ENCODE measurements around the gene SNAP47.

SNAP47 gene

DNA sequence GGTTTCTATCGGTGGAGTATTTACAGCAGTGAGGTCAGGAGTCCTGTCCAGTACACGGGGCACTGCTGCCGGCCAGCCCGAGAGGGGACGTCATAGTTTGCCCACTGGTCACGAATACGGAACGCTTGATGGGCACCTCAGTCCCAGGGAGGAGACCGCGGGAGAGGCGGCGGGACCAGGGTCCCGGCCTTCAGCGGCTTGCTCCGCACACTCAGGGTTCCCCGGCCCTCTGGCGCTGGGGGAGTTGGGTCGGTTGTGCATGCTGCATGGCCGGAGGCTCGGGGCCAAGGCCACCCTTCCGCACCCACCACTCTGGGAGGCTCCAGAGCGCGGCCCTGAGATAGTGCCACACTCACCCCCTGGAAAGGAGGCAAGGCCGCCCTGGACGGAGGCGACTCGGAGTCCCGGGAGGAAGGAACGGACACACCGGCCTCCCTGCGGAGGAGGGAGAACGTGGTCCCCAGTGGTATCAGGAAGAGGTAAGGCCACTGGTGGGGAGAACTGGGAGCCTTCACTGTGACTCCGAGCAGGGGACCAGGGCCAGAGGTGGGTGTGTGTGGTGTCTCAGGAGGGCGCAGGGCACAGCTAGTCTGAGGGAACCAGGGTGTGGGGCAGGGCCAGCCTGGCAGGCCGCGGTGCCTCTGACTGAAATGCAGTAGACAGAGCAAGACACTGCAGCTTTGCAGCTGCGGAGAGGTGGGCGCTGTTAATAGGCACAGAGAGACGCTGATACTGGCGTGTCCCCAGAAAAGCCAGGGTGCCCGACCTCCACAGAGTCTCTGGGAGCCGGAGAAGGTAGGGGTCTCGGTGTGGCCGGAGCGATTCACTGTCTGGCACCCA, 51.7 kb downstream of the SNAP47 start:
- no peak for DNase-seq

DNA sequence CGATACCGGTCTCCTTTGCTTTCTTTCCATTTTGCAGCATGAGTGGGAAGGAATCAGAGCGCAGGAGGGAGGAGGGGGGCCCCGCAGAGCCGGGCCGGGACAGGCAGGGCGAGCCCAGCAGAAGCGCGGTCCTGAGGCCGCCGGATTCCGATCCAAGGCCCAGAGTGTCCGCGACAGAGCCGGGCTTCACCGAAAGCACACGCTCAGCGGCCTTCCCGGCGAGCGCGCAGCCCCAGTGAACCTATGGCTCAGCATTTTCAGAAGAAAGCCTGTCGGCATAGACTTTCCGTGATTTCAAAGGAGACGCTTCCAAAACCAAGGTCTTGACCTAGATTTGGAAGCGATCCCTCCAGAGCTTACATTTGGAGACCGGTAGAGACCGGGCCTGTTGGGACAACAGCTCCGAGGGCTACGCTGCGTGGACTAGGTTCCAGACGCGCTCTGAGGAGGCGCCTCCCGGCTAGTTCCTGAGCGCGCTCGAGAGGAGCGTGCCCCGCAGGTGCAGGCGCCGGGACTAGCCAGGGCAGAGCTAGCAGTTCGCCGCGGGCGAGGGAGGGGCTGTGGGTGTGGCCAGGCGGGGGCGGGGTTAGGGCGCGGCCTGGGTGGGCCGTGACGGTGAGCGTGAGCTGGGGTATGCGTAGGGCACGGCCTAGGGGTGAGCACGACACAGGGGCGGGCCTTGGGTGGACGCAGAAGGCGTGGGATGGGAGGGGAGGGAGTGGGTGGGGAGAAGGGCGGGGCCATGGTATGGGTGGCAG, 52.5 kb downstream of the SNAP47 start:
- peak; percentile 99 for DNase-seq

DNA sequence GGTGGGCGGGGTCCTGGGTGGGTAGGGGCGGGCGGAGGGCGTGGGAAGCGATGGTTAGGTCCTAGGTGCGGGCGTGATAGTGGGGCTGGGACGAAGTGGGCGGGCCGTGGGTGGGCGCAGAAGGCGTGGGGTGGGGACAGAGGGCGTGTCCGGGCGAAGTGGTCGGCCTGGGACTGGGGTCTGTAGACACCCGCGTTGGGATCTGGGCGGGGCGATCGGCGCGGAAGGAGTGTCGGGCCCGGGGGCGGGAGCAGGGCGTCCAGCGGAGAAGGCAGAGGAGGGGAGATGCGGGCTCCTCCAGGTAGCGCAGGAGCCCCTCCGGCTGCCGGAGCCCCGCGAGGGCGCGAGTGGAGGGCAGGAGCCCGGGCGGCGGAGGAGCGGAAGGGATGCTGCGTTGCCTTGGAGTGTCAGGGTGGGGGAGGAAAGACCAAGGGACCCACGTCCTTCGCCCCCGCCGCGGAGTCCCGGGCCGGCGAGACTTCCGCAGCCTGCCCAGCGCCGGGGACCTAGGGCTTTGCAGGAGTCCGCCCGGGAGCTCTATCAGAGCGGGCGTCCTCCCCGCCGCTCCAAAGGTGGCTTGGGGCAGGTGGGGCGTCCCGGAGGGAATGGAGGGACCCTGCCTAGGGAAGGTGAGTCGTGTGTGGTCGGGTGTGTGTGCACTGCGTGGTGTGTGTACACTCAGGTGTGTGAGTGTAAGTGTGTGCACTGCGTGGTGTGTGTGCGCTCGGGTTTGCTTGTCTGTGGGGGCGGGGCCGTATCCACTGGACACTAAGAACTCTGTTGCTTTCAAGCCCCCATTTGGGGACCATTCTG, 53.2 kb downstream of the SNAP47 start:
- peak; percentile 97 for DNase-seq

DNA sequence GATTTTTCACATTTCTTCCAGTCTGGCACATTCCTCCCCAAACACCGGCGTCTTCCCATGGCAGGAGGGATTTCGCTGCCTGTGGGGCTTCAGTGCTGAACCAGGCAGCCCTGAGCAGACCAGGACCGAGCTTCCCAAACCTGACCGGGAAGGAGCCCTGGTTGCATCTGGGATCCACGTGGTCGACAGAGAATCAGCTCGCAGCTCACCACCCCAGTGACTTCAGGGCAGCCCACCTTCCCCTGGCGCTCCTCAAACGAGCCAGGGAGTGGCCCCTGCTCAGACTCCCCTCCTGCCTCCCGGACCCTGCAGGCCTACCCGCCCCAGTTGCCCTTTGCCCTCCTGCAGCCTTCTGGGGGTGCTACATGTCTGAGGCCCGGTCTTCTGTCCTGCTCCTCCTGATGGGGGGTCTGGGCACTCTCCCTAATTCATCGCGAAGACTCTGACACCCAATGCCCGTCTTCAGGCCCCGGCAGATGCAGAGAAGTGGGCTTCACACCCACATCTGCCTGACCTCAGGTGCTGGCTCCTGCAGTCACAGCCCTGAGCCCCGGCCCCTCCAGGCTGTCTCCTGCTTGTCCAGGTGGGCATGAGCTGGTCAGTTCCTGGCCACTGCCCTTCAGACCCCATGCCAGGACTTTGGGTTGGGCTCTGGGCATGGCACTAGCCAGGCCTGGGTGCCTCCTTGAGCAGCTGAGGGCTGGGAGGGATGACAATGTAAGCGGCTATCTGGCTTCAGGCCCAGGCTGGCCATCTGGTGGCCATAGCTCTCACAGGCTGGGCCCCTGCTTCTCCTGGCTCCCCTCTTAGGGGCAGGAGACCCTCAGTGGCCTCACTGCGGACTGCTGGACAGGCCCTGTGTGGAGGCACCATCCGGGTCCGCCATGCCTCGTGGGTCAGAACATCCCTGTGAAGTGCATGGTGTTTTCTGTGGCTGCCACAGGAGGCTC, 54.1 kb downstream of the SNAP47 start:
- no peak for DNase-seq

DNA sequence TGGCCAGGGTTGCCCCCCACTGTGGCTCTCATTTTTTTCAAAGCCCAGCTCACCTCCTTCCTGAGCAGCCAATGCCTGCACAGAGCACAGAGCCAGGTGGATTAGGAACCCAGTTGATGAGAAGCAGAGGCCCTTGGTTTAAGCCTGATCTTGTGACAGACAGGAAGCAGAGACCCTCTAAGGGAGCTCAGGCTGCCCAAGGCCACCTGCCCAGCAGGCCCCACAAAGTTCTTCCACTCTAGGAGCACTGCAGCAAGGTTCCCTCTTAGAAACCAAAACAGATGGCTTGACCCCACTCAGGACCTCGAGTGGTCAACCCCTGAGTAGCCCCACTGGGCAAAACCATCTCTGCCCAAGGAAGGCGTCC, 54.8 kb downstream of the SNAP47 start:
- DNase-seq: no peak

DNA sequence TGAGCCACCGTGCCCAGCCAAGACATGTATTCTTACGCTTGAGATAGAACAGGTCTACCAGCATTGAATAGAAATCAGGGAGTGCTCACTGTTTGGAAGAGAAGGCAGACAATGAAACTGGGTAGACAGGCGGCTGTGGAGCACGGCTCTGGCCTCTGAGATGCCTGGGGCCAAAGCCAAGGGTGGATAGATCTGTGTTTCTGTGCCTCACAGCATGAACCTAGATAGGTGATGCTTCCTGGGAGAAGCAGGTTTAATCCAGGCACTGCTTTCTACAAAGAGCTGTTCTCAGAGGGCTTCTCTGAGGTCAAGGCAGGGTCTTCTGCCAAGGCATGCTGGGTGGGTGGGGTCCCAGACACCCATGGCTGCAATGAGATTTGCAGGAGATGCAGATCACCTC, 55.6 kb downstream of the SNAP47 start:
- no peak for DNase-seq

GRCh38 chr1:227791425-227792143, 56.3 kb downstream of the SNAP47 start:
- DNase-seq: no peak

GRCh38 chr1:227792216-227793078, 57.2 kb downstream of the SNAP47 start:
- no peak for DNase-seq

- DNase-seq: no peak
These were observed 58.1 kb downstream of the SNAP47 start for GRCh38 chr1:227793079-227793947.

- DNase-seq: peak; percentile 89
These were observed 58.9 kb downstream of the SNAP47 start for GRCh38 chr1:227793948-227794816.

- DNase-seq: peak; percentile 26
These were observed 59.6 kb downstream of the SNAP47 start for GRCh38 chr1:227794817-227795192.

GRCh38 chr1:227795732-227796131, 60.5 kb downstream of the SNAP47 start:
- DNase-seq: no peak

DNA sequence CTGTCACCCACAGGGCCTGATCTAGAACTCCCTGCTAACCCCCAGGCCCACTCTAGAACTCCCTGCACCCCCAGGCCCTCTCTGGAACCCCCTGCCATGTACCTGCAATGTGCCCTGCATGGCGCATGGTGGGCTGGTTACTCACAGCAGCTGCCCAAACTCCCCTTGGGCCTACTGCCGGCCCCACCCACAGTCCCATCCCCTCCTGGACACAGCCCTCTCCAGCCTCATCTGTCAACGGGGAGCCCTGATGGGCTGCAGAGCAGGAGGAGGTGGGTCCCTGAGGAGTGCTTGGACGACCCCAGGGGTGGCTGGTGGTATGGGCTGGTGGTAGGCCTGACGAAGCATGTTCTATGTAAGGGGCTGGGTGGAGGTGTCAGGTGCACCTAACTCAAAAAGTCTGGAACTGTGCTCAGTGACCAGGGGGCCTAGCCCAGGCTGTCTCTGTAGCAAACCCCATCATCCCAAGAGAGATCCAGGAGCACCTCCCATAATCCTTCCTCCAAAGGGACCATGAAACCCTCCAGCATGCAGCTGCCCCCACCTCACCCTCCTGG, 61.2 kb downstream of the SNAP47 start:
- DNase-seq: no peak

DNA sequence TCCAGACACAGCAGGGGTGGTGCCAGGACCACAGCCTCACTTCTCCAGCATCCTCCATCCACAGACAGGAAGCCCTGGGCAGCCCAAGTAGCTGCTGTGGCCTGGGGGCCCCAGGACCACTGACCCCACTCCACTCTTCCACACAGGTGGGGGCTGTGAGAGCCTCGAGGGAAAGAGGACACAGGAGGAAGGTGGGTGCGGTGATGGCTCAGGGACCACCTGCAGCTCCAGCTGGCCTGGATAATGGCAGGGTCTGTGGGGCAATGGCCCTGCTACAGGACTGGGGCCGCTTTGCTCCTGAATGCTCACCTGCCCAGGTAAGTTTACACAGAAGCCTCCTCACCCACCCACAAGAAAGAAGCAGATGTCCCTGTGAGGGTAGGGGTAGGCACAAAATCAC, 61.9 kb downstream of the SNAP47 start:
- DNase-seq: no peak

GRCh38 chr1:227797625-227798024, 62.4 kb downstream of the SNAP47 start:
- no peak for DNase-seq

DNA sequence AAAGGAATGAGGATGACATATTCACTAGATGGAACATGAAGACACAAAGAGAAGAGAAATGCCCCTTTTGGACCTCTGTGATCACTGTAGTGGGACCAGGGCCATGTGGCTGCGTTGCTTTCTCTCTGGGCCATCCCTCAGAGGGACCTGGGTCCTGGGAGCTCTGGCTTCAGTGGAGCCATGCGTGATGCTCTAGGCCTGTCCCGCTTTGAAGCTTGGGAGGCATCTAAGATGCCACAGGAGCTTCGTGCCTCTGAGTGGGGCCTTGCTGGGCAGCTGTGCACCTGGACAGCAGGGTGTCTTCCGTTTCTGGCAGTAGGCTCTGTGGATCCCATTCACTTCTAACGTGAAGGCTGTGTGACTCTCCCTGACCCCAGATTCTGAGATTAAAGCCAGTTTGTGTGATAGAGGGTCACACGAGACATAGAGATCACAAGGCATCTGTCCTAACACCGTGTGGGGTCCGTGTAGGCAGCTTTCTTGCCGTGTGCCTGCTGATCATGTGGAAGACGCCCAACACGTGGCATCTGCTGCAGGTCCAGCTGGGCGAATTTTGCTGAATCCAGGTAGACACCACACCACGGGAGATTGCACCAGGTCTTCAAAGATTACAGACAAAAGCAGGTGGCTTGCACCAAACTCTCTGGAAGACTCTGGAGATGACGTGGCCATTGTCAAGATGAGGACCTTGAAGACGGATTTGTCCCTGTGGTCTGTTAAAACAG, 63.0 kb downstream of the SNAP47 start:
- no peak for DNase-seq

- no peak for DNase-seq
These were observed 64.5 kb downstream of the SNAP47 start for GRCh38 chr1:227799756-227800155.

GRCh38 chr1:227803933-227804332, 68.7 kb downstream of the SNAP47 start:
- no peak for DNase-seq

Data from NCI-H82 (cell line).